DOHH2 (cell line): ENCODE results near the gene OLFML2A.

Experiments used
- EZH2phosphoT487 ChIP-seq: fragments of 200-600 bp; sonication (generic); IDR thresholded peaks from 2 replicates; pipeline ENCODE4 v1.6.1; 2017; ENCODE audit warnings: borderline replicate concordance, mild to moderate bottlenecking, antibody characterized with exemption, low read length, moderate library complexity, mixed read lengths
- TF ChIP-seq, protein P1 (sequence below): fragments of 200-600 bp; sonication (generic); IDR thresholded peaks from one replicate; pipeline ENCODE4 v1.5.1; 2014; ENCODE audit warnings: antibody characterized with exemption, mild to moderate bottlenecking, low read depth, low read length; ENCODE audit not compliant: poor library complexity, severe bottlenecking

DNA sequence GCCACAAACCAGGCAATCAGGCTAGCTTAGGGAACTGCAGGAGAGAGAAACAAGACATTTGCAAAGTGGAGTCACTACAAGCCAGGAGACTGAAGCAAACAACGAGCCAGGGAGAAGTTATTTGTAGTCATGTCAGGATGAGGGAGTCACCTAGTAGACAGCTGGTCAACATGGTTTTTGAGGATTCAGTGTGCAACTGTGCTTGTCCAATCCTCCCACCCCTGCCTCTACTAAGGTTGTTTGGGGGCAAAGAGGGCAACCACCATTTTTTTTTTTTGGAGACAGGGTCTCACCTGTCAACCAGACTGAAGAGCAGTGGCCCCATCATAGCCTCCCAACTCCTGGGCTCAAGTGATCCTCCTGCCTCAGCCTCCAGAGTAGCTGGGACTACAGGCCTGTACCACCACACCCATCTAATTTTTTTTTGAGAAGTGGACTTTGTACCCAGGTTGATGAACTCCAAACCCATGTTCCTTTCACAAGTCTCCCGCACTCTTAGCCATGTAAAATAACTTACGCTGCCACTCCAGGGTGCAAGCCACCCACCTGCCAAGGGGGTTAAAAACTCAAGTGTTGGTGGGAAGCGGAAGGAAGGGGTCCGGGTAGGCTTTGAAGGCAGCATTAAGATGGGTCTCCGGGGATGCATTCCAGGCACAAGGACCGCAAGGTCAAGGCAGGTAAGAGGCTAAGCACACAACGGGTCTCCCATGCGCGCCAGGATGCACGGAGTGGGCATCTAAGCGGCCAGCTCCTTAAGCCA lies 83.8 kb downstream of the OLFML2A start:
- TF ChIP-seq, protein P1, sequence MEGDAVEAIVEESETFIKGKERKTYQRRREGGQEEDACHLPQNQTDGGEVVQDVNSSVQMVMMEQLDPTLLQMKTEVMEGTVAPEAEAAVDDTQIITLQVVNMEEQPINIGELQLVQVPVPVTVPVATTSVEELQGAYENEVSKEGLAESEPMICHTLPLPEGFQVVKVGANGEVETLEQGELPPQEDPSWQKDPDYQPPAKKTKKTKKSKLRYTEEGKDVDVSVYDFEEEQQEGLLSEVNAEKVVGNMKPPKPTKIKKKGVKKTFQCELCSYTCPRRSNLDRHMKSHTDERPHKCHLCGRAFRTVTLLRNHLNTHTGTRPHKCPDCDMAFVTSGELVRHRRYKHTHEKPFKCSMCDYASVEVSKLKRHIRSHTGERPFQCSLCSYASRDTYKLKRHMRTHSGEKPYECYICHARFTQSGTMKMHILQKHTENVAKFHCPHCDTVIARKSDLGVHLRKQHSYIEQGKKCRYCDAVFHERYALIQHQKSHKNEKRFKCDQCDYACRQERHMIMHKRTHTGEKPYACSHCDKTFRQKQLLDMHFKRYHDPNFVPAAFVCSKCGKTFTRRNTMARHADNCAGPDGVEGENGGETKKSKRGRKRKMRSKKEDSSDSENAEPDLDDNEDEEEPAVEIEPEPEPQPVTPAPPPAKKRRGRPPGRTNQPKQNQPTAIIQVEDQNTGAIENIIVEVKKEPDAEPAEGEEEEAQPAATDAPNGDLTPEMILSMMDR: no peak
- no peak for TF ChIP-seq EZH2phosphoT487
